GM19025 (cell line): Measurements from ENCODE around the gene UBA7.
"Not testable (repeated sequence)": the region's sequence is repeated elsewhere in the genome, so short reads cannot be mapped to it uniquely, and the experiment has no call there.

Experiments used
- ATAC-seq: cut with Tn5 transposase; IDR thresholded peaks from one replicate; pipeline ENCODE4 v1.9.1; 2021; ENCODE audit warnings: mild to moderate bottlenecking, low read depth, moderate library complexity; ENCODE audit not compliant: unreplicated experiment

Gene UBA7, protein sequence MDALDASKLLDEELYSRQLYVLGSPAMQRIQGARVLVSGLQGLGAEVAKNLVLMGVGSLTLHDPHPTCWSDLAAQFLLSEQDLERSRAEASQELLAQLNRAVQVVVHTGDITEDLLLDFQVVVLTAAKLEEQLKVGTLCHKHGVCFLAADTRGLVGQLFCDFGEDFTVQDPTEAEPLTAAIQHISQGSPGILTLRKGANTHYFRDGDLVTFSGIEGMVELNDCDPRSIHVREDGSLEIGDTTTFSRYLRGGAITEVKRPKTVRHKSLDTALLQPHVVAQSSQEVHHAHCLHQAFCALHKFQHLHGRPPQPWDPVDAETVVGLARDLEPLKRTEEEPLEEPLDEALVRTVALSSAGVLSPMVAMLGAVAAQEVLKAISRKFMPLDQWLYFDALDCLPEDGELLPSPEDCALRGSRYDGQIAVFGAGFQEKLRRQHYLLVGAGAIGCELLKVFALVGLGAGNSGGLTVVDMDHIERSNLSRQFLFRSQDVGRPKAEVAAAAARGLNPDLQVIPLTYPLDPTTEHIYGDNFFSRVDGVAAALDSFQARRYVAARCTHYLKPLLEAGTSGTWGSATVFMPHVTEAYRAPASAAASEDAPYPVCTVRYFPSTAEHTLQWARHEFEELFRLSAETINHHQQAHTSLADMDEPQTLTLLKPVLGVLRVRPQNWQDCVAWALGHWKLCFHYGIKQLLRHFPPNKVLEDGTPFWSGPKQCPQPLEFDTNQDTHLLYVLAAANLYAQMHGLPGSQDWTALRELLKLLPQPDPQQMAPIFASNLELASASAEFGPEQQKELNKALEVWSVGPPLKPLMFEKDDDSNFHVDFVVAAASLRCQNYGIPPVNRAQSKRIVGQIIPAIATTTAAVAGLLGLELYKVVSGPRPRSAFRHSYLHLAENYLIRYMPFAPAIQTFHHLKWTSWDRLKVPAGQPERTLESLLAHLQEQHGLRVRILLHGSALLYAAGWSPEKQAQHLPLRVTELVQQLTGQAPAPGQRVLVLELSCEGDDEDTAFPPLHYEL

GRCh38 chr3:49813497-49814174, at the start of gene UBA7:
UBA7 (minus strand) TSS chr3:49813953; CDS start chr3:49813787, 166 bp downstream.
- no peak for ATAC-seq

DNA sequence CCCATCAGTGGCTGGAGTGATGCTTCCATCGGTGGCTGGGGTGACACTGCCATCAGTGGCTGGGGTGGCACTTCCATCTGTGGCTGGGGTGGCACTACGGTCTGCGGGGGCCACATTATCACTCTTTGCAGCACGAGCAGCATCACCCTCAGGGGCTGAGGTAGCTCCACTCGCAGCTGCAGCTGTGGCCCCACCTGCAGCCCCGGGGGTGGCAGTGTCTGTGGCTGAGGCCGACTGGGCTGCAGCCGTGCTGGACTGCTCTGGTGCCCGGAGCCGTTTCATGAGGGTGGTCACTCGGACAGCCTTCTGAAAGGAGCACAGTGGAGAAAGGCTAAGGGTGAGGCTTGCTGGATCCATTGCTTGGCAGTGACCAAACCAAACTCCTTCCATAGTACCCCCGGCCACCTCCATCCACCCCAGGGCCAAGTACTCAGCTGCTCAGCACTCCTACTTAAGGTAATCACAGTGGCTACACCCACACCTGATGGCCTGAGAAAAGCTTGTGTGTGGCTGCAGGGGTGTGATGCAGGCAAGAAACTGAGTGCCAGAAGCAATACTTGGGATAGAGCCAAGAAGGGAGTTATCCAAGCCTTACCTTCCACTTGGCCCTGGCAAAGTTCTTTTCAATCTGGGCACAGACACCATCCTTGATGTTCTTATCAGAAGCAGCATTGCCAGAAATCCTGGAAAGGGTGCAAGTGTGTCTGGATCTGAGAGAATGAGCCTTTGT, 46.0 kb upstream of the UBA7 start:
- ATAC-seq = no peak

GRCh38 chr3:49856181-49857005, 42.6 kb upstream of the UBA7 start, which contains the start of gene TRAIP:
TRAIP (minus strand) TSS chr3:49856564; CDS start chr3:49856453, 111 bp downstream.
- peak; percentile 97 for ATAC-seq

- no peak for ATAC-seq
These were observed 41.9 kb upstream of the UBA7 start for GRCh38 chr3:49855662-49856061.

DNA sequence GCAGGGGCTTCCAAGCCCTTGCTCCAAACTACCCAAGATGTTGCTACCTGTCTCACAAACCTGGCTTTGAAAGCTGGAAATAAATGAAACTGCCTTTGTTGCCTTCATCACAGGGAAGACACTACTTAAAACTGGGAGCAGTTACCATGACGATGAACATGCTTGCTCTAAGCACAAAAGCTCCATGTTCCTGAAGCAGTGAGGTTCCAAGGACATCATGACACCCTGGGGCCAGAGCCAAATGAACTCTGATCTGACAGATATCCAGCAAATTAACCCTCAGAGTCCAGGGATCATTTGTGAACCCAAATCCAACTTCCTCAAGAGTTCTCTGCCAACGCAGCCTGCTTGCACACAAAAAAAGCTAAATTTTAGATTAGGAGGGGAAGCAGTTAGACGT, 31.9 kb upstream of the UBA7 start:
- ATAC-seq = no peak

GRCh38 chr3:49844464-49845183, 30.9 kb upstream of the UBA7 start:
- ATAC-seq = no peak

DNA sequence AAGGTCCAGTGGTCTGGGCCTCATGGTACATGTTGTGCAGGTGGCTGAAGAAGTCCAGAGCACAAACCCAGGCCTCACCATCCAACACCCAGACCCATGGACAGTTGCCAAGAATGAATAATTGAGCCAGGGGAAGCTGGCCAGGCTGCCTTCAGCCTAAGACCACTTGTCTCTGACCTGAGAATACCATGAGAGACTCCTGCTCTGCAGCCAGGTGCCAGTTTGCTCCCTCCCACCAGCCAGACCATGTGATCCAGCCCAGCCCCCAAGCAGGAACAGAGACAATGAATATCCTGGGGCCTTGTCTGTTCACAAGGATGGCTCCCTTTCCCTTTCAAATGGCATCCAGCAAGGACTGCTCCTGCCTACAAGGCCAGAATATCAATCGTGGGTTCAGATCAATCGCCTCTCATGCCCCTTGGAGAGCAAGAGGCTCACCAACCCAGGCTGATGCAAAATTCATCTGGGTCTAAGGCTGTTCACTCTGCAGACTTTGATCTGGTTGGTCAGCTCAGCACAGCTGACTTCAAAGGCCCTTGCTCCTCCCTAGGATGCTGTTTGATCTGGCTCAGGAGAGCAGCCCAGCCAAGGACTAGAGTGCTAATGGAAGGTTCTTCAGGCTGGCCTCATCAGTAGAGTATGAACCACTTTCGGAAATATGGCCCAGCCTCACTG, 29.2 kb upstream of the UBA7 start:
- ATAC-seq = no peak

DNA sequence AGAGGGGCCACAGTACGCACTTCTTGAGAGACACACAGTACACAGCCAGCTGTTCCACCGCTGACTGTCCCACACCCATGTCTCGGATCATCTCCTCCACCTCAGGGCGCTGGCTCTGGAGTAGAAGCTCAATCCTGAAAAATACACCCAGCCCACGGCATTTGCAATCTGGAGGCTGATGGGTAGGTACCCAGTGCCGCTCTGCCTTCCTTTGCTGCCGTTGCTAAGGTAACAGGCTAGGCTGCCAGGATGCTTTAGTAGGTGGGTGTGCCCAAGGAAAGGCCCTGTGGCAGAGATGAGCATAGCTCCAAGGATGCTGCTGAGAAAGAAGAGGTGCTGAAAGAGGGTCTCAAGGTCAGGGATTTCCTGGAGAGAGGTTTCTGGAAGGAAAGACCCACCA, 28.1 kb upstream of the UBA7 start:
- ATAC-seq = no peak

GRCh38 chr3:49841126-49841696, 27.5 kb upstream of the UBA7 start:
- ATAC-seq = no peak

GRCh38 chr3:49840388-49840787, 26.6 kb upstream of the UBA7 start:
- ATAC-seq = no peak

GRCh38 chr3:49839193-49839809, 25.5 kb upstream of the UBA7 start:
- ATAC-seq = no peak

DNA sequence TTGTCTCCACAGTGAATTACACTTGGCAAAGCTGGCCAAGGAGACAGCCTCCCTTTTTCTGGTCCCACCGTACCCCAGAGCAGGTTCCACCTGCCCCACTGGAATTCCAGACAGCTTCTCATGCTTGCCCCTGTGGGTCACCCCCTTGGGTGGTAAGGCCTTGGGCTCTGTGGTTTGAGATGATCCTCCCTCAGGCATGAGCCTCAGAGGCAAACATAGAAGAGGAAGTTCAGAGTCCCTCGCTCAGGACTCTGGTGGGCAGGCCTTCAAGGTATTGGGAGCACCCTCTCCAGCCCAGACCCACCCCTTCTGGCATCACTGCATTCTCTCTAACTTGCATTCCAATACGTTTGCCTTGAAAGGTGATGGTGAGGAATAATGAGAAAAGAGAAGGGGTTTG, 17.6 kb upstream of the UBA7 start:
- ATAC-seq = no peak

DNA sequence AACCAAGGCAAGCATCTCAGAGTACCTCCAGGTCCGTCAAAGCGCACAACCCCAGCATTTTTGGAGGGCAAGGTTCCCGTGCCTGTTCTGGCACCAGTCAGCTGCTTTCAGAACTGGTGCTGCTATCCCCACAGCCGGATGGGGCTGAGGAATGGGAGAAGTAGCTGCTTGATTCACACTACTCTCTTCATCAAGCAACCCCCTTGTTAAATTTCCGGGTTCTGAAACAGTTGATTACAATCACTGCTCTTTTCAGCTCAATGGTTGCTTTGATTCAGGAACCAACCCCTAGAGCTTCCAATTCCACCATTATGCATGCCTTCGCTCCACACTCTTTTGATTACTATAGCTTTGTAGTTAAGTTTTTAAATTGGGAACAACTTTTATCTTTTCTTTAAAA, 12.3 kb upstream of the UBA7 start:
- ATAC-seq = no peak

GRCh38 chr3:49823131-49823530, 9.4 kb upstream of the UBA7 start:
- not testable (repeated sequence) for ATAC-seq

GRCh38 chr3:49812916-49813496, 747 bp downstream of the UBA7 start:
- no peak for ATAC-seq

DNA sequence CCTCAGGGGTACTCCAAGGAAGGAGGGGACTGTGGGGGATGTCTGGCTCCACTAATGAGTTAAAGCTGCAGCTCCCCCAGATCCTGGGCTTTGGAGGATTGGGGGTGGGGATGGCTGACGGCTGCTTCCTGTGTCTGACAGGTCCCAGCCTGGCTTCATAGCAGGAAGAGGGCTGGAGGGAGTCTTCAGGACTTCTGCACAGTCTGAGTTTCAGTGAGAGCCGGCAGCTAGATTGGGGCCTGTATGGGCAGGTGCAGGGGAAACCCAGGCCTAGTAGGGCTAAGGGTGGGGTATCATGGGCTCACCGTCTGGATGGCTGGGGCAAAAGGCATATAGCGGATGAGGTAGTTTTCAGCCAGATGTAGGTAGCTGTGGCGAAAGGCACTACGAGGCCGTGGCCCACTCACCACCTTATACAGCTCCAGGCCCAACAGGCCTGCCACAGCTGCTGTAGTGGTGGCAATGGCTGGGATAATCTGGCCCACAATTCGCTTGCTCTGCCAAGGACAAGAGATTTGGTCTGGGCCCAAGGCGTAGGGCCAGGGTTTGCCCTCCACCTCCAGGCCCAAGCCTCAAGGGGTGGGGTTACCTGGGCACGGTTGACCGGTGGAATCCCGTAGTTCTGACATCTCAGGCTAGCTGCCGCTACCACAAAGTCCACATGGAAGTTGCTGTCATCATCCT, 6.2 kb downstream of the UBA7 start:
- ATAC-seq = no peak
